Body of pancreas (tissue), 4 donors: ENCODE measurements around the gene WDR64. TPM values are rescaled to one million over a fixed set of nuclear protein-coding genes. Genes with fewer than 3 reads are reported as not detected.

Source experiments
- ATAC-seq: fragments of 150-250 bp; one replicate; pipeline ENCODE4 v1.9.1; 2016
- DNase-seq, 4 donors: peaks; one replicate each; pipeline ENCODE4 v3.0.0-alpha.2; 2019
- H3K27ac ChIP-seq, 4 donors: fragments of 200-600 bp; sonication (generic); 1 replicate in 3 of 4; 2 replicates in 1 of 4; pipeline versions ENCODE4 v1.5.1 to v1.6.1; 2016 to 2019; ENCODE audit warnings: mild to moderate bottlenecking in 1 of 4, mixed read lengths in 1 of 4, moderate library complexity in 1 of 4
- H3K27me3 ChIP-seq, 2 donors: fragments of 200-600 bp; sonication (generic); one replicate each; pipeline ENCODE4 v1.6.0; 2016; ENCODE audit warnings: mild to moderate bottlenecking in 1 of 2
- H3K36me3 ChIP-seq, 2 donors: fragments of 200-600 bp; sonication (generic); replicated peaks in 1 of 2; 2 replicates each; pipeline ENCODE4 v1.5.1; 2016; ENCODE audit warnings: low read depth in 2 of 2; ENCODE audit not compliant: insufficient read depth in 1 of 2
- H3K4me1 ChIP-seq: fragments of 200-600 bp; sonication (generic); one replicate; pipeline ENCODE4 v1.6.0; 2016
- H3K4me3 ChIP-seq, 2 donors: fragments of 200-600 bp; sonication (generic); 1 replicate in 1 of 2; 2 replicates in 1 of 2; pipeline ENCODE4 v1.5.1; 2016 to 2019
- H3K9me3 ChIP-seq, 3 donors: fragments of 200-600 bp; sonication (generic); 1 replicate in 2 of 3; 2 replicates in 1 of 3; pipeline ENCODE4 v1.5.1; 2016
- CTCF ChIP-seq, 7 experiments: fragments of 450-650 bp in 4 of 7; fragments of 200-600 bp in 3 of 7; sonication (generic) in 3 of 7; IDR thresholded peaks; one replicate each; pipeline ENCODE4 v1.5.1; 2016 to 2019; ENCODE audit warnings: antibody characterized with exemption in 7 of 7
- POLR2A ChIP-seq, 3 donors: fragments of 450-650 bp; IDR thresholded peaks; one replicate each; pipeline ENCODE4 v1.6.1; 2016; ENCODE audit warnings: antibody characterized with exemption in 3 of 3, mild to moderate bottlenecking in 2 of 3
- WGBS, 2 donors: methylation state at CpG; one replicate each; pipeline ENCODE4 v1.1.5; 2017; 5-methylcytosine and 5-hydroxymethylcytosine counted together
- intact Hi-C: fragments of 100-400 bp; cut with DNase I; formaldehyde crosslinking; loops from one replicate; pipeline ENCODE4 v1.15.1; 2023
- total RNA-seq, 2 donors: library from RNA; depleted of rRNA; stranded (reverse); fragments of >200 nt; gene quantifications; one replicate each; pipeline ENCODE4 v1.1.0, GENCODE V29; 2016

WDR64 gene
- total RNA-seq, 2 donors from 2014 or later: not detected

- H3K9me3 ChIP-seq: no peaks in the 10 kb centered on the region
- 66 to 100% methylated on average over 2 of the region's 2 CpGs for WGBS, 2 donors
- no peak for TF ChIP-seq CTCF (IDR thresholded peaks at IDR 0.05)
- TF ChIP-seq POLR2A (IDR thresholded peaks at IDR 0.05): no peak
Measured at GRCh38 chr1:241707442-241707841, 55.4 kb downstream of the WDR64 start.

GRCh38 chr1:241711326-241711725 lies 59.2 kb downstream of the WDR64 start:
- H3K9me3 ChIP-seq: no peaks in the 10 kb centered on the region
- intact Hi-C loops: no loop called here
- ATAC-seq (no peak), DNase-seq (no peak)
- no peak overlapping the region for H3K27ac ChIP-seq
- no peak for TF ChIP-seq POLR2A (IDR thresholded peaks at IDR 0.05)
- no peak for TF ChIP-seq CTCF (IDR thresholded peaks at IDR 0.05)
- H3K36me3 ChIP-seq: no peaks in the 10 kb centered on the region
- H3K4me1 ChIP-seq: no peaks in the 10 kb centered on the region
- 80 to 88% methylated on average over 6 of the region's 6 CpGs for WGBS, 2 donors
- no peaks in the 10 kb centered on the region for H3K27me3 ChIP-seq
- H3K4me3 ChIP-seq: no peak overlapping the region

More at GRCh38 chr1:241707442-241707841, 55.4 kb downstream of the WDR64 start:
- DNase-seq: no peak
- no peaks in the 10 kb centered on the region for H3K27me3 ChIP-seq
- H3K4me1 ChIP-seq: no peaks in the 10 kb centered on the region
- no peak overlapping the region for H3K4me3 ChIP-seq
- no peak for ATAC-seq
- H3K27ac ChIP-seq: no peak overlapping the region
- no peaks in the 10 kb centered on the region for H3K36me3 ChIP-seq
- intact Hi-C loops: no loop called here

- WGBS, 2 donors: 27 to 52% methylated on average over 1 to 2 of the region's 2 CpGs
- Histone ChIP-seq H3K27ac (no peak overlapping the region), H3K4me3 (no peak overlapping the region), H3K4me1 (no peaks in the 10 kb centered on the region), H3K27me3 (no peaks in the 10 kb centered on the region), H3K36me3 (no peaks in the 10 kb centered on the region), H3K9me3 (no peaks in the 10 kb centered on the region)
- ATAC-seq (no peak), DNase-seq (no peak)
- TF ChIP-seq CTCF (IDR thresholded peaks at IDR 0.05) (no peak), POLR2A (IDR thresholded peaks at IDR 0.05) (no peak)
- intact Hi-C loops: no loop called here
Measured at GRCh38 chr1:241713316-241713715, 61.2 kb downstream of the WDR64 start.

GRCh38 chr1:241714321-241715218 lies 62.5 kb downstream of the WDR64 start:
- Histone ChIP-seq H3K9me3 (no peaks in the 10 kb centered on the region), H3K27me3 (no peaks in the 10 kb centered on the region), H3K4me3 (no peak overlapping the region), H3K36me3 (no peaks in the 10 kb centered on the region), H3K4me1 (no peaks in the 10 kb centered on the region), H3K27ac (no peak overlapping the region)
- 66 to 74% methylated on average over 2 of the region's 2 CpGs for WGBS, 2 donors
- TF ChIP-seq CTCF (IDR thresholded peaks at IDR 0.05): no peak
- TF ChIP-seq POLR2A (IDR thresholded peaks at IDR 0.05): no peak
- intact Hi-C loops: no loop called here
- DNase-seq (no peak), ATAC-seq (no peak)

- intact Hi-C loops: no loop called here
- no peaks in the 10 kb centered on the region for H3K27me3 ChIP-seq
- H3K4me1 ChIP-seq: no peaks in the 10 kb centered on the region
- H3K4me3 ChIP-seq: no peak overlapping the region
- no peak for ATAC-seq
- WGBS, 2 donors: 45 to 47% methylated on average over 3 of the region's 3 CpGs
- H3K36me3 ChIP-seq: no peaks in the 10 kb centered on the region
- no peaks in the 10 kb centered on the region for H3K9me3 ChIP-seq
- no peak for DNase-seq
- no peak for TF ChIP-seq POLR2A (IDR thresholded peaks at IDR 0.05)
- no peak for TF ChIP-seq CTCF (IDR thresholded peaks at IDR 0.05)
- H3K27ac ChIP-seq: no peak overlapping the region
Measured at GRCh38 chr1:241715435-241715834, 63.4 kb downstream of the WDR64 start.
